LNCaP clone FGC (cell line): ENCODE results near the gene TNNT3.

Experiments
- DNase-seq: peaks from one replicate; pipeline ENCODE4 v3.0.0-alpha.2; 2011; ENCODE audit warnings: low read depth
- H3K4me3 ChIP-seq: 2 replicates; pipeline ENCODE4 v1.5.1; 2011; ENCODE audit warnings: mild to moderate bottlenecking, low read depth, low read length, control low read depth
- TF ChIP-seq, protein P1 (sequence below): IDR thresholded peaks from 2 replicates; pipeline ENCODE4 v1.5.1; 2012; ENCODE audit warnings: mild to moderate bottlenecking; ENCODE audit not compliant: control insufficient read depth, insufficient read depth; ENCODE audit errors: extremely low read depth

The TNNT3 gene

DNA sequence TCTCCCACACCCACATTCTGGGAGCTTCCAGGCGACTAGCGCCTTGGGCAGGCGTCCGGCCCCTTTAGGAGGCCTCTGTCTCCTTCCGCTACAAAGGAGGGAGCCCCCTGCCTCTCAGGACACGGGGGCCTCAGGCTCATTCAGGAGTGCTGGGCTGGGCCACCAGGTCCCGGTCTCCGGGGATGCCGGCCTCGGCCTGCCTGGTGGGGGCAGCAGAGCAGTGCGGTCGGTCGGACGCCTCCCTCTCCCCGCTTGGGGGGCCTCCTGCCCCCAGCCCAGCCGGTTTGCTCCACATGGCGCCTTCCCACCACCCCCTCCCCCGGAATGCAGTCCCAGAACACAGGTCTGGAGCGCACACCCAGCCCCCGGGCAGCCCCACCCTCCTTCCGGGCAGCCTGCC, 49.5 kb downstream of the TNNT3 start:
- no peak for DNase-seq
- H3K4me3 ChIP-seq = no peak overlapping the region
- TF ChIP-seq, protein P1, sequence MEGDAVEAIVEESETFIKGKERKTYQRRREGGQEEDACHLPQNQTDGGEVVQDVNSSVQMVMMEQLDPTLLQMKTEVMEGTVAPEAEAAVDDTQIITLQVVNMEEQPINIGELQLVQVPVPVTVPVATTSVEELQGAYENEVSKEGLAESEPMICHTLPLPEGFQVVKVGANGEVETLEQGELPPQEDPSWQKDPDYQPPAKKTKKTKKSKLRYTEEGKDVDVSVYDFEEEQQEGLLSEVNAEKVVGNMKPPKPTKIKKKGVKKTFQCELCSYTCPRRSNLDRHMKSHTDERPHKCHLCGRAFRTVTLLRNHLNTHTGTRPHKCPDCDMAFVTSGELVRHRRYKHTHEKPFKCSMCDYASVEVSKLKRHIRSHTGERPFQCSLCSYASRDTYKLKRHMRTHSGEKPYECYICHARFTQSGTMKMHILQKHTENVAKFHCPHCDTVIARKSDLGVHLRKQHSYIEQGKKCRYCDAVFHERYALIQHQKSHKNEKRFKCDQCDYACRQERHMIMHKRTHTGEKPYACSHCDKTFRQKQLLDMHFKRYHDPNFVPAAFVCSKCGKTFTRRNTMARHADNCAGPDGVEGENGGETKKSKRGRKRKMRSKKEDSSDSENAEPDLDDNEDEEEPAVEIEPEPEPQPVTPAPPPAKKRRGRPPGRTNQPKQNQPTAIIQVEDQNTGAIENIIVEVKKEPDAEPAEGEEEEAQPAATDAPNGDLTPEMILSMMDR = no peak

DNA sequence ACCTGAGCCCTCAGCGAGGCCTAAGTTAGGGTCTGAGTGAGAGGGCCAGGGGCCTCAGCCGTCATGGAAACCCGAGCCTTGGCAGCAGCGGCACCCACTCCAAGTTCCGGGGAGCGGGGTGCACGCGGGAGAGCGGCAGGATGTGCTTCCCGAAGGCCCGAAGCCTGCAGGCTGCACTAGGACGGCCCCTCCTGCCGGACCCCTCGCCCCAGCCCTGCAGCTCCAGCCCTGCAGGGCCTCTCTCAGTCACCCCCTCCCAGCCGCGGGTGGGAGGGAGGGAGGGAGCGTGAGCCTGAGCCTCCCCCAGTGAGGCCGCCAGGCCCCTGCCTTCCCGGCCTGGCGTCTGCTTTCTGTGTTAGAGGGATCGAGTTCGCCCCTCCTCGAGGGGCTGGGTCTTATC, 50.3 kb downstream of the TNNT3 start:
- DNase-seq = no peak
- H3K4me3 ChIP-seq = no peak overlapping the region
- TF ChIP-seq, protein P1 = no peak

DNA sequence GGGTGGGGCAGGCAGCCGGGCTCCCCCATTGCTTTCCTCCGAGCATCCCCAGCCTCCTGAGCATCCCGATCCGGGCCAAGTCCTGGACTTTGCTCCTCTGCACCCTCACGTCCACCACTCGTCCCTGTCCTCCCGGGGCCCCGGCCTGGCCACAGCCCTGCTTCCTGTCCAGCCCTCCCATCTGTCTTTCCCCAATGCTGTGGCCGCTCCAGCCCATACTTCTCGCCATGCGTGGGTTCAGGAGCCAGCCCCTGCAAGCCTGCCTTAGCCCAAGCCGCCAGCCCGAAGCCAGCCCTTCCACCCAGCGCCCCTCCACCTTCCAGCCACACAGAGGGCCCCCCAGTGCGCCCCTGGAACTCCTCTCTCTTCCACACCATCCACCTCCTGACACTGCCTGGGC, 51.5 kb downstream of the TNNT3 start:
- no peak for DNase-seq

DNA sequence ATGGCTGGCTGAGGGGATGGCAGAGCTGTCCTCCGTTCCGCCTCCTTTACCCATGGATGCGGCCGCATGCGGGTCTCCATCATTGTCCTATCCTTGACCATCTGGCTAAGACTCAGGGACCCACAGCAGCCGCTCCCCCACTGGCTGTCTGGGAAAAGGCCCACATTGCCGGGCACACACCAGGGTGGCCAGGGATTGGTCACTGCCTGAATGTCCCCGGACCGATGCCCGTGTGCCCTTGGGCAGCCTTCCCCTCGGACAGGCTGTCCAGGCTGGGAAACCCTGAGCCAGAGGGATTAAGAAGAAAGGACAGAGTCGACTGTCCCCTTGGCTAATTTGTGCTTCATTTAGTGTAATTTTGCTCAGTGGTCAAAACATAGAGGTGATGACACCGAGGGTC, 55.7 kb downstream of the TNNT3 start:
- no peak for DNase-seq
- H3K4me3 ChIP-seq = no peak overlapping the region
- TF ChIP-seq, protein P1 = no peak

More for the DNA sequence above, 51.5 kb downstream of the TNNT3 start:
- TF ChIP-seq, protein P1 = no peak
- H3K4me3 ChIP-seq = no peak overlapping the region

DNA sequence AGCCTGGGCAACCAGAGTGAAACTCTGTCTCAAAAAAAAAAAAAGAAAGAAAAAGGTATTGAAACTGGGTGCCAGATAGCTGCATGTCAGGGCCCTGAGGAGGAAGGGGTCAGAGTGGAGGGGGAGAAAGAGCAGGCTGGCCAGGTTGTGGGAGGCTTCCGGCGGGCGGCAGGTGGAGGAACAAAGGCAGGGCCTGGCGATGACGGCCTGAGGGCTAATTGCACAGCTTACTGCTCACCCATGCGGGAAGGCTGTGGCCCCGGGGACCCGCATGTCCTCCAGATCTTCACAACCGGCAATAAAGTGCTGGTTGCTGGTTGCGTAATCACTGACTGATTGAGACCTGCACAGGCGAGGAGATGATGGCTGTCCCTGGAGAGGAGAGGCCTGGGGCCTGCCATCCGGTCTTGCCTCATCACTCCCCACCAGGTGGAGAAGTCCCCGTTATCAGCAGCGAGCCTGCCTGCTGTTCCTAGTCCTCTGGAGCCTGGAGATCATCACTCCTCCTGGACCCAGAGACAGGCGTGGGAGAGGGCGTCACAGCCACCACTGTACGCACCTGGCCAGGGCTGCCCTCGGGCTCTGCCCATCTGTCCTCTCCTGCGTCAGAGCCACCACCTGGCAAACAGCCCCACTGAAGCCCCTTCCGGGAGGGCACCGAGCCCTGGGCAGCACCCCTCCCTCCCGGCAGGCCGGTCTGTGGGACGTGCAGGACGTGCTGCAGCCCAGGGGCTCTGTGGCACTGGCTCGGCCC, 59.4 kb downstream of the TNNT3 start:
- no peak overlapping the region for H3K4me3 ChIP-seq
- TF ChIP-seq, protein P1 = no peak
- no peak for DNase-seq

DNA sequence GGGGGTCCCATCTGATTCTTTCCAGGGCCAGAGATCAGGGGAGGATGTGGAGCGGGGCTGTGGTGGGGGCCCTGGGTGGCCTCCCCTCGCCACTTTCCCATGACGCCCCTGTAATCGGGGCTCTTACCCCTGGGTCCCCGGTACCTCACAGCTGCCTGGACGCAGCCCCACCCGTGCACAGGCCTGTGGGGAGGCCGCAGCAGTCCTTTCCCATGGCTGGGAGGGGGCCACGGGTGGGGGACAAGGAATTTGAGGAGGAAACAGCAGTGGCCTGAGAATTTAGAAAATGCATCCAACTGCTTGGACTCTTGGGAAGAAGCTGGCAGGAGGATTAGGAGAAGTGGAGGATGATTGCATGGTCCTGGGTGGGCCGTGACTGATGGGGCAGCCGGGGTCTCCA, 60.1 kb downstream of the TNNT3 start:
- TF ChIP-seq, protein P1 = no peak
- DNase-seq = no peak
- no peak overlapping the region for H3K4me3 ChIP-seq
